Activated CD8-positive, alpha-beta memory T cell treated with anti-CD3 and anti-CD28 coated beads, Interleukin-2, amount 50 U/mL, for 48 hours (primary cell): Measurements from ENCODE around the gene TMEM131.
A peak's percentile ranks its signal among the peaks of the same experiment; 100 is the strongest.
"Not testable (repeated sequence)": the region's sequence is repeated elsewhere in the genome, so short reads cannot be mapped to it uniquely, and the experiment has no call there.

Experiments used
- DNase-seq: peaks from one replicate; pipeline ENCODE4 v3.0.0-alpha.2; 2020

The TMEM131 gene, protein sequence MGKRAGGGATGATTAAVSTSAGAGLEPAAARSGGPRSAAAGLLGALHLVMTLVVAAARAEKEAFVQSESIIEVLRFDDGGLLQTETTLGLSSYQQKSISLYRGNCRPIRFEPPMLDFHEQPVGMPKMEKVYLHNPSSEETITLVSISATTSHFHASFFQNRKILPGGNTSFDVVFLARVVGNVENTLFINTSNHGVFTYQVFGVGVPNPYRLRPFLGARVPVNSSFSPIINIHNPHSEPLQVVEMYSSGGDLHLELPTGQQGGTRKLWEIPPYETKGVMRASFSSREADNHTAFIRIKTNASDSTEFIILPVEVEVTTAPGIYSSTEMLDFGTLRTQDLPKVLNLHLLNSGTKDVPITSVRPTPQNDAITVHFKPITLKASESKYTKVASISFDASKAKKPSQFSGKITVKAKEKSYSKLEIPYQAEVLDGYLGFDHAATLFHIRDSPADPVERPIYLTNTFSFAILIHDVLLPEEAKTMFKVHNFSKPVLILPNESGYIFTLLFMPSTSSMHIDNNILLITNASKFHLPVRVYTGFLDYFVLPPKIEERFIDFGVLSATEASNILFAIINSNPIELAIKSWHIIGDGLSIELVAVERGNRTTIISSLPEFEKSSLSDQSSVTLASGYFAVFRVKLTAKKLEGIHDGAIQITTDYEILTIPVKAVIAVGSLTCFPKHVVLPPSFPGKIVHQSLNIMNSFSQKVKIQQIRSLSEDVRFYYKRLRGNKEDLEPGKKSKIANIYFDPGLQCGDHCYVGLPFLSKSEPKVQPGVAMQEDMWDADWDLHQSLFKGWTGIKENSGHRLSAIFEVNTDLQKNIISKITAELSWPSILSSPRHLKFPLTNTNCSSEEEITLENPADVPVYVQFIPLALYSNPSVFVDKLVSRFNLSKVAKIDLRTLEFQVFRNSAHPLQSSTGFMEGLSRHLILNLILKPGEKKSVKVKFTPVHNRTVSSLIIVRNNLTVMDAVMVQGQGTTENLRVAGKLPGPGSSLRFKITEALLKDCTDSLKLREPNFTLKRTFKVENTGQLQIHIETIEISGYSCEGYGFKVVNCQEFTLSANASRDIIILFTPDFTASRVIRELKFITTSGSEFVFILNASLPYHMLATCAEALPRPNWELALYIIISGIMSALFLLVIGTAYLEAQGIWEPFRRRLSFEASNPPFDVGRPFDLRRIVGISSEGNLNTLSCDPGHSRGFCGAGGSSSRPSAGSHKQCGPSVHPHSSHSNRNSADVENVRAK (N-terminal part only)

DNA sequence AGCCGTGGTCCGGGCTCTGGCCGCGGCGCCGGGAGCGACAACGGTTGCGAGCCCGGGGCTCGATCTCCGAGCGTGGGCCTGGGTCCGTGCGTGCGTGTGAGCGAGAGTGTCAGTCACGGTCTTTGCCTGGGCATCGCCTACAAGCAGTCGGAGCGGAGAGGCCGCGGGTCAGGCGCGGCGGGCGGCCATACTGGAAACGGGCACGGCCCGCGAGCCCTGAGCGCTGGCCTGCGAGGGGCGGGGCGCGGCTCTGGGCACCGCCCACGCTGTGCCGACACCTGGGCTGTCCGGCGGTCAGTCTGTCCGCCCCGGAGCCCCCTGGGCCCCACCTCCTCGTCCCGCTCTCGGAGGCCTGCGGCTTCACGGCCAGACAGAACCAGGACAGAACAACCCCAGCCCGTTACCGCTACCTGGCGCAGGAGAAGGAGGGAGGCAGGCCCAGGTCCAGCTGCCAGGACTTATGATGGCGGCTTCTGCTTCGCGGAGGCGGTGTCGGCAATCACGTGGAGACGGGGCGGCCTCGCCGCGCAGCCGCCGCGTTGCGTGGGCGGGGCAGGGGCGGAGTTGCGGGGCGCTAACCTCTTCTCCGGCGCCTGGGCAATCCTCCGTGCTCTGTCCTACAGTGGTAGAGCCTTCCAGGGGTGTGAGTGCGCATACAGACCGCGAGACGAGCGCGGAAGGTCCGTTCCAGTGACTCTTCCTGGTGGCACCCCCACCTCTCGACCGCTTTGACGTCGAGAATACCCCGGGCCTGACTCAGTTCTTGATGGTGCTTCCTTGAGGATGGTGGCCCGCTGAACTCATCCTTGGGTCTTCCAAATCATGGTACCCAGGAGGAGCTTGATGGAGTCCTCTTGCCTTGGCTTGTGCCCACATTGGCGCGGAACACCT is at the start of gene TMEM131:
Gene TMEM131 (minus strand): TSS at position 215 of the 891 bp plus-strand sequence. CDS start 286 bp downstream, outside the sequence.
- peak; percentile 99 for DNase-seq

DNA sequence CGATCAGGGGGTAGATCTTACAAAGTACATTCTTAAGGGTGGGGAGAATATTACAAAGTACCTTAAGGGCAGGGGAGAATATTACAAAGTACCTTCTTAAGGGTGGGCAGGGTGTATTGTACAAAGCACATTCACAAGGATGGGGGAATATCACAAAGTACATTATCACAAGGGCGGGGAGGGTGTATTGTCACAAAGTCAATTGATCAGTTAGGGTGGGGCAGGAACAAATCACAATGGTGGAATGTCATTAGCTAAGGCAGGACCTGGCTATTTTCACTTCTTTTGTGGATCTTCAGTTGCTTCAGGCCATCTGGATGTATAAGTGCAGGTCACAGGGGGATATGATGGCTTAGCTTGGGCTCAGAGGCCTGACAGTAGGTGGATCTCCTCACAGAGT is 49.0 kb upstream of the TMEM131 start:
- DNase-seq = not testable (repeated sequence)

DNA sequence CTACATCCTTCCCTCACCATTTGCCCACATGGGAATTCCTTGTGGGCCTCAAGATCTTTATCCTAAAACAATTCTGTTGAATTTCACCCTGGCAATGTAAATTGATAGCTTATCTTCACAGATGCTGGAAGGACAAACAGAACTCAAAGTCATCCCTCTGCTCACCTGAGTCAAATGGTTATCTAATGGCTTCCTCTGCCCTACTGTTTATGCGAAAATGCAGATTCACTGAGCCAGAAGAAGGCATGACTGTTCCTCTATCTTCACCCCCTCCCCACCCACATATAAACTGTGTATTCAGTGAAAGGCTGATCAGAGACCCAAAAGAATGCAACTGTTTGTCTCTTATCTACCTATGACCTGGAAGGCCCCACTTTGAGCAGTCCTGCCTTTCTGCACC is 47.4 kb upstream of the TMEM131 start:
- DNase-seq = no peak

DNA sequence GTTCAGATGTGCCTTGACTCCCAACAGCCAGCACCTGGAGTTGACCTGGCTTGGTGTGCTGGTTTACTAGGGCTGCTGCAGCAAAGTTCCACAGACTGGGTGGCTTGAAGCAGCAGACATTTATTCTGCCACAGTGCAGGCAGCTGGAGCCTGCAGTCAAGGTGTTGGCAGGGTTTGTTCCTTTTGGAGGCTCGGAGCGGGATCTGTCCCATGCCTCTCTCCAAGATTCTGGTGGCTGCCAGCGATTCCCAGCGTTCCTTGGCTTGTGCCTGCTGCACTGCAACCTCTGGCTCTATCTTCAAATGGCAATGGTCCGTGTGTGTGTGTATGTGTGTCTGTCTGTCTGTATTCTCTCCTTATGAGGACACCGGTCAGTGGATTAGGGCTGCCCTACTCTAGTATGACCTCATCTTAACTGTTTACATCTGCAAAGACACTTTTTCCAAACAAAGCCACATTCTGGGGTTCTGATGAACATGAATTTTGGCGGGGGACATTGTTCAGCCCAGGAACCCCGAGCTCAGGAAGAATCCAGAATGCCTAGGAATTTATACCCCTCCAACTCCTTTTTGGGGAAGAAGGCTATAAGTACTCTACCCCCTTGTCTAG is 44.7 kb upstream of the TMEM131 start:
- no peak for DNase-seq

DNA sequence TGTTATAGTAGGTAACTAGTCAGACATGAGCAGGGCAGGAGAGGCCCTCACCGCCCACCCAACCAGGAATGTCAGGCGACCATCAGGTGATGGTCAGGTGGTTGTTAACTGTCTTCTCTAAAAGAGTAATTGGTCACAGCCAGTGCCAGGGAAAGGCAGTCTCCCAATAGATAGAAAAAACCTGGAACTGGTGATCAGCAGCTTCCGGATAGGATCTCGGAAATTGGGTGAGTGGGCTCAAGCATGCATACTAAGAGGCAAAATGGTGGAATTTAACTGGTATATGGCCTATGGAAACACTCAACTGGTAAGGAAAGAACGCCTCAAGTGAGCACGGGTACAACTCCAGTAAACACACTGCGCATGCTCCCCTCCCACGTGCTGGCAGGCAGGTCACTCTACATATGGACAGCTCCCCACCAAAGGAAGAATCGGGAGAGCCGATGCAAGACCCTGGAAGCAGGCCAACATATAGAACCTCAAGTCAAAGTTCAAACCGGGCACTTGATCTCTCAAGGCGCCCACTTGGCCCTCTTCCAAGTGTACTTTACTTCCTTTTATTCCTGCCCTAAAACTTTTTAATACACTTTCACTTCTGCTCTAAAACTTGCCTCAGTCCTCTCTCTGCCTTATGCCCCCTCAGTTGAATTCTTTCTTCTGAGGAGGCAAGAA is 43.5 kb upstream of the TMEM131 start:
- DNase-seq = no peak

DNA sequence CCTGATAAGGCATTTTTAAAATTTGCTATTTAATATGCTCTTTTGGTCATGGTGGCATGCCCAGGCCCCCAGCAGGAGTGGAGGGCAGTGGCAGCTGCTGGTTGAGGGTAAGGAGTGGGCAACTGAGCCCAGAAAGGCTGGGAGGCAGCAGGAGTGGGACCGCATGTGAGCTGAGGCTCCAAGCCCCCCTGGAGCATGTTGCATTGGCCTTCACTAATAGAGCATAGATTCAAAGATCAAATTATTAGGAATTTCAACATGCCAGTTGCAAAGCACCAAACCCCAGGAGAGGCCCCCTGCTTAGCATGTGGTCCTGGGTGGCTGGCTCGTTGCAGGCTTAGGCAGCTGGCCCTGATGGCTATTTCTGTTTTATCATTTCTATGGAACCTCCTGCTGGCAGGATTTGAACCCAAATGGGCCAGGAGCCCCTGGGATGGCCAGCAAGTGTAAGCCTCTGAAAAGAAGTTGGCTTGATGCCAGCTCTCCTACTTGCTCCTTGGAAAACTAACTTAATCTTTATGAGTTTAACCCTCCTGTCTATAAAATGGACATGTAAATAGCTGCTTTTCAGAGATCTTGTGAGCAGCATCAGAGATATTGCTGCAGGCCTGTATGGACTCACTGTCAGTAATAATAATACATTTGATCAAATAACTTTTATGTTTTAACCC is 42.1 kb upstream of the TMEM131 start:
- no peak for DNase-seq

DNA sequence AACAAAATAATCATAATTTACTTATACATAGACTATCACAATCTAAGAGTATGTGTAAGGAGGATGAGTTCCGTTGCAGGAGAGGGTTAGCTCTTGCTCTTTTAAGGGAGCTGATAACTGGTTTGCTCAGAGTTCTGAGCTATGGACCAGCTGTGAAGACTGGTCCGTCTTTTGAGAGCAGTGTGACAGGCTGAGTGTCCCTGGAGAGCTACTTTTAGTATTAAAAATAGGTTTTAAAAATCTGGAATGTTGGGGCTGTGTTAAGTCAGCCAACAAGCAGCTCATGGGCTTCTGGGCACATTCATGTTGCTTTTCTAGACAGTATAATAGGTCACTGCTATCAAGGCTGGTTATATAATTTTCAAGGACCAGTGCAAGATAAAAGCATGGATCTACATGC is 41.5 kb upstream of the TMEM131 start:
- no peak for DNase-seq

DNA sequence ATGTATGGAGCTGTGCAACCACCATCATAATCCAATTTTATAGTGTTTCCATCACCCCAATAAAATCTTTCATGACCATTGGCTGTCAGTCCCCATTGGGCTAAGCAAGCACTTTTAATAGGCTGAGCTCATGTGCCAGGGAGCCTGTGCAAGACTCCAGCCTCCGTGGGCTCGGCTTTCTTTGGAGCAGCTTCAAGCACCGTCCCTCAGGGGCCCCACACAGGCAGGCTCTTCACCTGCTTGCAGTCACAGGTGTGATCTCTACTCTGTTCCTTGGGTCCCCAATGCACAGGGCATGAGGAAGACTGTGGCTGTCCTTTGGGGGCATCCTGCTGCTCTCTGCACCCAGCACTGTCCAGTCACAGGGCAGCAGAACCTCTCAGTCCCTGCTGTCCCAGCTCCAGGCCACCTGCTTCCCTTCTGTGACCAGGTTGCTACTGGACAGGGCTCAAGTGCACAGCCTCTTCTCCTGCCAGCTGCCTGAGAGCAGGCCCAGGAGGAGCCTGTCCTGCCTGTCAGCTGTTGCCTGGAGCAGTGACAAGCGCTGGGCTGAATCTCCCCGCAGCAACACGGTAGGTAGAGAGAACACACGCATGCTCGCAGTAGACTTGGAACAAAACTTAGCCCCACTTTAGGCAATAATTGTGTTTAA is 40.7 kb upstream of the TMEM131 start:
- DNase-seq = no peak

DNA sequence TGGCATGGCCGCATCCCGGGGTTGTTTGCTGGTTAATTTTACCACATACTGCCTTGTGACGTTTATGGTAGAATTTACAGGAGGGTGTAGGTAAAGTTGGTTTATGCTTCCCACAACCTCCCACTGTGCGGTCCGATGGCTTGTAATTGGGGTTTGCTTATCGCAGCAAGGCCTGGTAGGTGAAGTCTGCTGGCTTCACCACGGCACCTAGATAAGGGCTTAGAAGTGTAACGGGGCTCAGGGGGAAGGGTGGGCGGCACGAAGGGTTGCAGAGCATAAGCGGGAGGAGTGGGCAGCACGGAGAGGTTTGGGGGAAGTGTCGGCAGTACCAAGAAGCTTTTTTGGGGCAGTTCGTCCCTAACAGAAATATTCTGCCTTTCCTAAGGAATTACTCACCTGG is 39.0 kb upstream of the TMEM131 start:
- DNase-seq = no peak

DNA sequence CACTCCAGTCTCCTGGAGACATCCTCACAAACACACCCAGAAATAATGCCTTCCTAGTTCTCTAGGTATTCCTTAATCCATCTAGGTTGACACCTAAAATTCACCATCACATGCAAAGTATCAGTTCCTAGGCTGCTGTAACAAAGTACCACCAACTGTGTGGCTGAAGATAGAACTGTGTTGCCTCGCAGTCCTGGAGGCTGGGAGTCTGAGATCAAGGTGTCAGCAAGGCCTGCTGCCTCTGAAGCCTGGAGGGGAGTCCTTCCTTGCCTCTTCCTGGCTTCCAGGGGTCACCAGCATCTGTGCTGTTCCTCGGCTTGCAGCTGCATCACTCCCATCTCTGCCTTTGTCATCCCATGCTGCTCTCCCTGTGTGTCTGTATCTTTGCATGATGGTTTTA is 36.3 kb upstream of the TMEM131 start:
- DNase-seq = no peak

DNA sequence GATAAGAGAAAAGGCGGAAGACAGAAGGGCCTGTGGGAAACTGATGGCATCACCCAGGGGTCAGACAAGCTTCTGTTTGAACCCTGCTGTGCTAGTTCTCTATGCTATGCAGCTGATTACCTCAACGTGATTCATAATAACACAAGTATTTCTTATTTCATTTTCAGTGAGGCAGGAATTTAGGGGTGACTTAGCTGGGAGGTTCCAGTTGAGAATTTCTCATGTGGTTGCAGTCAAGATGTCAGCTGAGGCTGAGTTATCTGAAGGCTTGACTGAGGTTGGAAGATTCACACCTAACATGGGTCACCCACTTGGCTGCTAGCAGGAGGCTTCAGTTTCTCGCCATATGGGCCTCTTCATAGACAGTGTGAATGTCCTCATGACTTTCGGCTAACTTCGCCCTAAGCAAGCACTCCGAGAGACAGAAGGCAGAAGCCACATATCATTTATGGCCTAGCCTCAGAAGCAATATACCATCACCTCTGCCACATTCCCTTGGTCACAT is 34.0 kb upstream of the TMEM131 start:
- no peak for DNase-seq

DNA sequence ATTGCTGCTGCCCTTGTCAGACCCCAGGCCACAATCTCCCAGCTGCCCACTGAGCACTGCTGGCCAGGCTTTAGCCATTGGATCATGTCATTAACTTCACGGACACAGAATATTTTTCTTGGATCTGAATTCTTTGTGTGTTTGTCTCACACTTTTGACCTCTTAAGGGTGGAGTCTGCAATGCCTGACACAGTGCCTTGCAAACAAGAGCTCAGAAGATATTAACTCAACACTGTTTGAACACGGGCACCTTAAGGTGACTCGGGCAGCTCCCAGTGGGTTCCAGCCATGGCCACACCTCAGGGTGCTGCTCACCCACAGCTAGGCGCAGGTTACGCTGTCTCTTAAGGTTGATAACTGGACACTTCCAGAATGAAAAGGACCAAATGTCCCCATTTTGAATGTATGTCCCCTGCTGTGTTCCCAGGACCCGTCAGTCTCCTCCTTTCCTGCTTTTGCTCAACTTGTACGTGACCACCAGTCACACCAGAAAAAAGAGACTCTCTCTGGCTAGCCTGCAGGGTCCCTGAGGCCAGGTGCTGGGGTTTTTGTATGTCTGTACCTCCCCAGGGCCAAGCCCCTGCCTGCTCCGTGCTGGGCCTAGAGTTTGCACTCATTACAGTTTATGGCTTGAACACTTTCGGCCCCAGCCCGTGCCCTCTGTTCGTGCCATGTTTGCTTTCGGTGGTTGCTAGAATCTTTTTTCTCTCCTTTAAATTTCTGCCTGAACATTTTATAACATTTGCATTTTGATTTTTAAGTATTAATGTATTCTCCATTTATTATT is 33.4 kb upstream of the TMEM131 start:
- no peak for DNase-seq

DNA sequence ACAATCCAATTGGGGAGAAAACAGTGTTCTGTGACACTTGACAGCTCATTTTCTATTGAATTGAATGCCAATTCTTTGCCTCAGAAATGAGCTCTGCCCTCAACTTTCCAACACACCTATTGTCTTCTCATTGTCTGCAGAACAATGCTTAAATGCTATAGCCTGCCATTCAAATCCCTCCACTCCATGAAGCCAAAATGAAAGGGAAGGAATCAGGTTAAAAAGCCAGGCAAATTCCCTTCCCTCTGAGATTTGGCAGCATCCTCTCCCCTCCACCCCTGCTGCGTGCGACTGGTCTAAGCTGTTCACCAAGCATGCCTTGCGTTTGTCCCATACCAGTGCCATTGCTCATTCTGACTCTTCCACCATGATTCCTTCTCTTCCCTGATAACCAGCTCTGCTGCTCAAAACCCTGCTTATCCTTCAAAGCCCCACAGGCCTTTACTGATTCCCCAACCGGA is 32.4 kb upstream of the TMEM131 start:
- DNase-seq = no peak

DNA sequence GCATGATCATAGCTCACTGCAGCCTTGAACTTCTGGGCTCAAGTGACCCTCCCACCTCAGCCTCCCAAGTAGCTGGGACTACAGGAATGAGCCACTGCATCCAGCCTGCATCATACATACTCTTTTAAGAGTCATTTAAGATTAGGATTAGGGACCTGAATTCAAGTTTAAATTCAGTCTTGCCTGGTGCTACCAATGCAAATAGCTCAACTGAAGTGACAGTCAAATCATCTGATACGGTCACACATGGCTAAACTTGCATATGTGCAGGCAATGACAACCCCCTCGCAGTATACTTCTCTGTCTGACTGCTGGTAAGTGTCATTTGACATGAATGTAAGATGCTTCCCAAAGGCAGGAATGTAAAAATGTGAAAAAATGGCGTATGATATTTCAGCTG is 31.8 kb upstream of the TMEM131 start:
- no peak for DNase-seq

DNA sequence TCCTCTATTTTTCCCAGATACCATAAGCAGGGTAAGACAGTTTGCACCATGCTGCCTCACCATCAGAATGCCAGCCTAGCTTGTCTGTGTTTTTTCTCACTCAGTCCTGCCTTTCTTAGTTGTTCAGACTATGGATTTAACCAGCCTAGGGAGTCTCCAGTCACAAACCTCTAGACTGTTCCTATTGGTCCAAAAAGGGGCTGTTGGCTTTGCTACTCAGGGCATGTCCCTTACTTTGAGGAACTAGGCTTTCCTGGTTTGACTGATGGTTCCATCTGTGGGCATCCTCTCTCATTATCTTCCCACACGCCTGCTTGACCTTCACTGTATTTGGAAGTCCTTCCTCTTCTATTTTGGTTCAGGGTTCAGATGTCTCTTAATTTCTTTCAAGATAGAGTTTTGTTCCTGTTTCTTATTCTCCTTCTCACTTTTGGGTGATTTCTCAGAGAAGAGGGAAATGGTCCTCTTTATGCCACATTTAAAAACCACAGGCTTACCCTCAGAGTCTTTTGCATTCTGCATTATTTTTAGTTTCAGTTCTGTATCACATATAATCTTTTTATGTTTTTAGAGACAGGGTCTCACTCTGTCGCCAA is 31.3 kb upstream of the TMEM131 start:
- no peak for DNase-seq

DNA sequence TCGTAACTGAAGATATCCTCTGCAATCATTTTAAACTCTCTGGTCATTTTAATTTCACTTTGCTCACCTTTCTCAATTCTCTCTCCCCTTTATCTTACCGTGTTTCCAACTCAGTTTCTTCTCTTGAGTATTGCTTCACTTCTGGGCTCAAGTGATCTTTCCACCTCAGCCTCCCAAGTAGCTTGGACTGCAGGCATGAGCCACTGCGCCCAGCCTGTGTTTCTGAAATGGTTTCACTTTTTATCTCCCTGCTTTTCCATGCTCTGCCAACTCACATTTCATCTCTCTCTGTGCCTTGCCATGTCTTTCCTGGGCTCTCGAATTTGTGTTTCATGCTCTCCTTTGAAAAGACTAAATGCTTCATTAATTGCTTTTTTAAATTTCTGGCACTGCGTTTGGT is 30.5 kb upstream of the TMEM131 start:
- DNase-seq = no peak

DNA sequence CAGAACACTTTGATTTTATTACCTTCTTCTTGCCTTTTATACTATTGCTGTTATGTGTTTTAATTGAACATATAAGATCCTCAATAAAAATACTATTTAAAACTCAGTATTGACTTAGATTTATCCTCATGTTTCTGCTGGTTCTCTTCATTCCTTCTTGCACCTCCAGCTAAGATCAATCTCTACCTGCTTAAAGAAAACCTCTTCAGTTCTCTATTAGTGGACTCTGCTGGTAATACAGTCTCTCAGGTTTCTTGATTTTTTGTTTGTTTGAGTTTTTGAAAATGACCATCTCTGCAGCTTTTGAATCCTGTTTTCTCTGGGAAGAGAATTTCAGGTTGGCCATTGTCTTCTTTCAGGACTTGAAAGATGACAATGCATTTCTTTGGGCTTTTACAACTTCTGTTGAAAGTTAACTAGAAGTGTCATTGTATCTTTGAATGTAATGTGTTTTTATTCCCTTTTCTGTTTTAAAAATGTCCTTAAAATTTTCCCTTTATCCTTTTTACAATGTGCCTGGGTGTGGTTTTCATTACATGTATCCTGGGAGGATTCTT is 29.8 kb upstream of the TMEM131 start:
- no peak for DNase-seq

DNA sequence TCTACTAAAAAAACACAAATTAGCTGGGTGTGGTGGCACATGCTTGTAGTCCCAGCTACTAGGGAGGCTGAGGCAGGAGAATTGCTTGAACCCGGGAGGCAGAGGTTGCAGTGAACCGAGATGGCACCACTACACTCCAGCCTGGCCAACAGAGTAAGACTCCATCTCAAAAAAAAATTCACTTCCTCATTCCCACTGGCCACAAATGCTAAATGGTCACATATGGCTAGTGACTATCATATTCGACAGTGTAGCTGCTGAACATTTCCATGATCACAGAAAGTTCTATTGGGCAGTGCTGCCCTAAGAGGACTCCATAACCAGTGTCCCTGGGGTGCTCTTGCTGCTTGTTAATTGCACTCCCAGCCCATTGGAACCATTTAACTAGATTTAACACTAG is 26.3 kb upstream of the TMEM131 start:
- DNase-seq = not testable (repeated sequence)
